GM13977 (cell line): ENCODE results near the gene PSMG3.

Source experiments
- DNase-seq: peaks from one replicate; pipeline ENCODE4 v3.0.0; 2012; ENCODE audit warnings: low spot score
- CTCF ChIP-seq: IDR thresholded peaks from 2 replicates; pipeline ENCODE4 v1.5.1; 2012; ENCODE audit warnings: mild to moderate bottlenecking, control low read depth; ENCODE audit not compliant: insufficient read depth; ENCODE audit errors: extremely low read depth, missing control alignments
- in situ Hi-C: fragments of 300-500 bp; cut with MboI; formaldehyde crosslinking; loops from one replicate; pipeline ENCODE4 v1.12.0; 2022; ENCODE audit warnings: low sequenced_read_pairs, low pct_unique_long_range_greater_than_20kb, mixed read lengths, inconsistent platforms; ENCODE audit not compliant: unreplicated experiment

The PSMG3 gene

GRCh38 chr7:1569833-1570632, at the start of gene PSMG3:
Gene PSMG3 (minus strand): TSS chr7:1570032. CDS start chr7:1569339, 693 bp downstream.
- DNase-seq = peak; percentile 98
- in situ Hi-C loops = loop anchor here (25.0 kb wide), 1 partner anchor 767 kb away; no protein-coding TSS in a partner anchor
- peak; percentile 16 for TF ChIP-seq CTCF

- no peak for DNase-seq
- TF ChIP-seq CTCF = no peak
- in situ Hi-C loops = no loop called here
These were observed 48.6 kb upstream of the PSMG3 start for GRCh38 chr7:1618475-1618874.

GRCh38 chr7:1617957-1618356, 48.1 kb upstream of the PSMG3 start:
- no peak for TF ChIP-seq CTCF
- in situ Hi-C loops = no loop called here
- DNase-seq = no peak

GRCh38 chr7:1616741-1617140, 46.9 kb upstream of the PSMG3 start:
- no peak for DNase-seq
- no peak for TF ChIP-seq CTCF
- in situ Hi-C loops = no loop called here

- no peak for DNase-seq
- no peak for TF ChIP-seq CTCF
- in situ Hi-C loops = no loop called here
These were observed 41.9 kb upstream of the PSMG3 start for GRCh38 chr7:1611708-1612241.

- in situ Hi-C loops = no loop called here
These were observed 41.0 kb upstream of the PSMG3 start for GRCh38 chr7:1610678-1611302.

More at GRCh38 chr7:1610678-1611302, 41.0 kb upstream of the PSMG3 start:
- DNase-seq = no peak
- TF ChIP-seq CTCF = no peak
